ENCODE results near the gene PPP4C.

PPP4C gene

DNA sequence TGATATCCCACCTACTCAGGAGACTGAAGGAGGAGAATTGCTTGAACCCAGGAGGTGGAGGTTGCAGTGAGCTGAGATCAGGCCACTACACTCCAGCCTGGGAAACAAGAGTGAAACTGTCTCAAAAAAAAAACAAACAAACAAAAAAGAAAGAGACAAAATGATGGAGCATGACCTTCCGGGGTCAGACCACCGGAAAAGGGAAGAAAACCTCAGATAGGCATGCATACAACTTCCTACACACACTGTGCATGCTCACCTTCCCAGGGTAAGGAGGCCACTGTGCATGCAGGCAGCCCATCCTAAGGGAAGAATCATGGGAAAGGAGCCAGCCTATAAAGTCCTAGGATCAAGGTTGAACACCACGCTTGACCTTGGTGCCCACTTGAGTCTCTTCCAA is 56.8 kb downstream of the PPP4C start:
- no peaks in the 10 kb centered on the region for H3K9me3 ChIP-seq
- H3K27ac ChIP-seq = peak overlapping the region; percentile 44
- H3K36me3 ChIP-seq = no peaks in the 10 kb centered on the region
- H3K4me1 ChIP-seq (ENCODE audit: control insufficient read depth in 1 of 2, insufficient read depth in 1 of 2, low read depth in 1 of 2, low read length in 1 of 2) = peaks cover 12 to 25% of the 10 kb centered on the region in 2 experiments
- TF ChIP-seq, protein P1, sequence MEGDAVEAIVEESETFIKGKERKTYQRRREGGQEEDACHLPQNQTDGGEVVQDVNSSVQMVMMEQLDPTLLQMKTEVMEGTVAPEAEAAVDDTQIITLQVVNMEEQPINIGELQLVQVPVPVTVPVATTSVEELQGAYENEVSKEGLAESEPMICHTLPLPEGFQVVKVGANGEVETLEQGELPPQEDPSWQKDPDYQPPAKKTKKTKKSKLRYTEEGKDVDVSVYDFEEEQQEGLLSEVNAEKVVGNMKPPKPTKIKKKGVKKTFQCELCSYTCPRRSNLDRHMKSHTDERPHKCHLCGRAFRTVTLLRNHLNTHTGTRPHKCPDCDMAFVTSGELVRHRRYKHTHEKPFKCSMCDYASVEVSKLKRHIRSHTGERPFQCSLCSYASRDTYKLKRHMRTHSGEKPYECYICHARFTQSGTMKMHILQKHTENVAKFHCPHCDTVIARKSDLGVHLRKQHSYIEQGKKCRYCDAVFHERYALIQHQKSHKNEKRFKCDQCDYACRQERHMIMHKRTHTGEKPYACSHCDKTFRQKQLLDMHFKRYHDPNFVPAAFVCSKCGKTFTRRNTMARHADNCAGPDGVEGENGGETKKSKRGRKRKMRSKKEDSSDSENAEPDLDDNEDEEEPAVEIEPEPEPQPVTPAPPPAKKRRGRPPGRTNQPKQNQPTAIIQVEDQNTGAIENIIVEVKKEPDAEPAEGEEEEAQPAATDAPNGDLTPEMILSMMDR (IDR thresholded peaks at IDR 0.05) = no peak
- H3K27me3 ChIP-seq = no peaks in the 10 kb centered on the region
- no peak overlapping the region for H3K4me3 ChIP-seq (ENCODE audit: low read depth in 1 of 2, low read length in 1 of 2)

All from neutrophil (primary cell).